Upper lobe of left lung (tissue), 6 donors: Measurements from ENCODE around the gene PTRH2. TPM values are rescaled to one million over a fixed set of nuclear protein-coding genes. Genes with fewer than 3 reads are reported as not detected.
A peak's percentile ranks its signal among the peaks of the same experiment; 100 is the strongest.

ENCODE experiments used
- ATAC-seq, 2 donors: fragments of 200-7000 bp; cut with Tn5 transposase; one replicate each; pipeline ENCODE4 v1.9.1; 2022; ENCODE audit warnings: mild to moderate bottlenecking in 2 of 2, moderate library complexity in 2 of 2; ENCODE audit not compliant: low FRiP score in 2 of 2
- DNase-seq, 2 donors: peaks; one replicate each; pipeline ENCODE4 v3.0.0-alpha.2; 2019 to 2020
- H3K27ac ChIP-seq, 4 donors: fragments of 200-600 bp; sonication (generic); one replicate each; pipeline ENCODE4 v1.5.1; 2016 to 2019
- H3K27me3 ChIP-seq, 4 donors: fragments of 200-600 bp; sonication (generic); one replicate each; pipeline ENCODE4 v1.5.1; 2017 to 2019
- H3K36me3 ChIP-seq, 4 donors: fragments of 200-600 bp; sonication (generic); one replicate each; pipeline ENCODE4 v1.5.1; 2016 to 2019
- H3K4me1 ChIP-seq, 4 donors: fragments of 200-600 bp; sonication (generic); one replicate each; pipeline ENCODE4 v1.5.1; 2018 to 2019
- H3K4me3 ChIP-seq, 4 donors: fragments of 200-600 bp; sonication (generic); one replicate each; pipeline ENCODE4 v1.5.1; 2017 to 2019; ENCODE audit warnings: mild to moderate bottlenecking in 2 of 4, moderate library complexity in 1 of 4
- H3K9me3 ChIP-seq, 4 donors: fragments of 200-600 bp; sonication (generic); one replicate each; pipeline ENCODE4 v1.5.1; 2018 to 2019
- CTCF ChIP-seq, 6 experiments: fragments of 450-650 bp in 4 of 6; fragments of 200-600 bp in 2 of 6; sonication (generic) in 2 of 6; IDR thresholded peaks; one replicate each; pipeline ENCODE4 v1.5.1; 2016 to 2019; ENCODE audit warnings: antibody characterized with exemption in 6 of 6
- EP300 ChIP-seq, 4 donors: sonication (generic); formaldehyde crosslinking; IDR thresholded peaks; one replicate each; pipeline ENCODE4 v1.5.1; 2017; ENCODE audit warnings: antibody characterized with exemption in 4 of 4, control low read depth in 2 of 4
- POLR2A ChIP-seq, 4 donors: fragments of 450-650 bp; IDR thresholded peaks; one replicate each; pipeline ENCODE4 v1.5.1; 2016 to 2017; ENCODE audit warnings: antibody characterized with exemption in 4 of 4, mild to moderate bottlenecking in 2 of 4
- POLR2AphosphoS5 ChIP-seq, 2 donors: sonication (generic); formaldehyde crosslinking; IDR thresholded peaks; one replicate each; pipeline ENCODE4 v1.5.1; 2017; ENCODE audit warnings: antibody characterized with exemption in 2 of 2
- WGBS, 2 donors: methylation state at CpG; one replicate each; pipeline ENCODE4 v1.1.5; 2017 to 2018; 5-methylcytosine and 5-hydroxymethylcytosine counted together
- total RNA-seq, 6 donors: library from RNA; depleted of rRNA in 4 of 6; stranded (reverse); fragments of >200 nt in 4 of 6; gene quantifications; one replicate each; pipeline versions ENCODE4 v1.1.0 to v1.2.1, GENCODE V29; 2016 to 2021
- donor health status: DM: no; HTN: no; CAD: no; lungs with moderate emphysema.
- donor health status: DM: no; HTN: yes; CAD: no; lungs with severe emphysema.

PTRH2 gene
- total RNA-seq, 6 donors from 2014 or later: 13.7 to 38.5 (median 22.0) TPM

GRCh38 chr17:59748591-59748990, 41.4 kb upstream of the PTRH2 start:
- peaks cover 0 to 2% (median 0%) of the 10 kb centered on the region in 4 donors for H3K36me3 ChIP-seq
- no peak overlapping the region for H3K4me3 ChIP-seq
- ATAC-seq (no peak), DNase-seq (no peak)
- no peak overlapping the region for H3K27ac ChIP-seq
- peaks cover 0 to 7% (median 2%) of the 10 kb centered on the region in 4 donors for H3K4me1 ChIP-seq
- no peaks in the 10 kb centered on the region for H3K9me3 ChIP-seq
- H3K27me3 ChIP-seq: no peaks in the 10 kb centered on the region
- 95 to 96% methylated on average over 1 of the region's 1 CpG for WGBS, 2 donors
- no peak for TF ChIP-seq EP300 (IDR thresholded peaks at IDR 0.05)
- no peak for TF ChIP-seq POLR2AphosphoS5 (IDR thresholded peaks at IDR 0.05)
- TF ChIP-seq POLR2A (IDR thresholded peaks at IDR 0.05): no peak
- TF ChIP-seq CTCF (IDR thresholded peaks at IDR 0.05): no peak

GRCh38 chr17:59746849-59747445, 39.7 kb upstream of the PTRH2 start:
- no peak overlapping the region for H3K27ac ChIP-seq
- 93% methylated on average over 4 of the region's 4 CpGs for WGBS, 2 donors
- H3K27me3 ChIP-seq: no peaks in the 10 kb centered on the region
- TF ChIP-seq CTCF (IDR thresholded peaks at IDR 0.05) (peak; percentile 16 to 71 (median 40)), POLR2AphosphoS5 (IDR thresholded peaks at IDR 0.05) (no peak)
- H3K9me3 ChIP-seq: no peaks in the 10 kb centered on the region
- peak in 1 of 2 donors; percentile 78 for ATAC-seq
- peaks cover 0 to 5% (median under 1%) of the 10 kb centered on the region in 4 donors for H3K36me3 ChIP-seq
- H3K4me3 ChIP-seq: no peak overlapping the region
- no peaks in the 10 kb centered on the region for H3K4me1 ChIP-seq
- DNase-seq: no peak

- 98% methylated on average over 2 of the region's 2 CpGs for WGBS, 2 donors
- peaks cover 0 to 10% (median 3%) of the 10 kb centered on the region in 4 donors for H3K36me3 ChIP-seq
- no peak overlapping the region for H3K27ac ChIP-seq
- no peaks in the 10 kb centered on the region for H3K27me3 ChIP-seq
- ATAC-seq (no peak), DNase-seq (no peak)
- TF ChIP-seq POLR2A (IDR thresholded peaks at IDR 0.05): no peak
- no peak for TF ChIP-seq POLR2AphosphoS5 (IDR thresholded peaks at IDR 0.05)
- no peaks in the 10 kb centered on the region for H3K4me1 ChIP-seq
- H3K9me3 ChIP-seq: no peaks in the 10 kb centered on the region
- no peak overlapping the region for H3K4me3 ChIP-seq
These were observed 37.8 kb upstream of the PTRH2 start for GRCh38 chr17:59745040-59745439.

- Histone ChIP-seq H3K27ac (no peak overlapping the region), H3K9me3 (no peaks in the 10 kb centered on the region), H3K4me1 (no peaks in the 10 kb centered on the region), H3K27me3 (no peaks in the 10 kb centered on the region), H3K4me3 (no peak overlapping the region), H3K36me3 (peaks cover 0 to 15% (median 3%) of the 10 kb centered on the region in 4 donors)
- DNase-seq: no peak
- no peak for ATAC-seq
- WGBS, 2 donors: 94 to 96% methylated on average over 4 of the region's 4 CpGs
- TF ChIP-seq POLR2A (IDR thresholded peaks at IDR 0.05): no peak
- TF ChIP-seq EP300 (IDR thresholded peaks at IDR 0.05): no peak
- TF ChIP-seq POLR2AphosphoS5 (IDR thresholded peaks at IDR 0.05): no peak
- TF ChIP-seq CTCF (IDR thresholded peaks at IDR 0.05): no peak
These were observed 36.6 kb upstream of the PTRH2 start for GRCh38 chr17:59743842-59744241.

GRCh38 chr17:59737324-59737723, 30.1 kb upstream of the PTRH2 start:
- 98% methylated on average over 3 of the region's 3 CpGs for WGBS, 2 donors
- no peaks in the 10 kb centered on the region for H3K9me3 ChIP-seq
- H3K27me3 ChIP-seq: no peaks in the 10 kb centered on the region
- peaks cover 6 to 53% (median 15%) of the 10 kb centered on the region in 4 donors for H3K36me3 ChIP-seq
- no peak for ATAC-seq
- peaks cover 0 to 2% (median 0%) of the 10 kb centered on the region in 4 donors for H3K4me1 ChIP-seq
- no peak for DNase-seq
- TF ChIP-seq POLR2AphosphoS5 (IDR thresholded peaks at IDR 0.05) (no peak), EP300 (IDR thresholded peaks at IDR 0.05) (no peak), POLR2A (IDR thresholded peaks at IDR 0.05) (no peak), CTCF (IDR thresholded peaks at IDR 0.05) (no peak)
- H3K4me3 ChIP-seq: no peak overlapping the region
- no peak overlapping the region for H3K27ac ChIP-seq
